GM21723 (cell line): Measurements from ENCODE around the gene VPS39.
"Not testable (repeated sequence)": the region's sequence is repeated elsewhere in the genome, so short reads cannot be mapped to it uniquely, and the experiment has no call there.

Source experiments
- ATAC-seq: cut with Tn5 transposase; IDR thresholded peaks from one replicate; pipeline ENCODE4 v1.9.1; 2021; ENCODE audit warnings: mild to moderate bottlenecking, moderate library complexity; ENCODE audit not compliant: unreplicated experiment

The VPS39 gene

GRCh38 chr15:42207674-42208579 is at the start of gene VPS39:
VPS39 (minus strand) TSS chr15:42208304; CDS start chr15:42208153, 151 bp downstream.
- peak; percentile 94 for ATAC-seq

GRCh38 chr15:42253300-42253699 is 45.2 kb upstream of the VPS39 start:
- no peak for ATAC-seq

GRCh38 chr15:42240823-42241222 is 32.7 kb upstream of the VPS39 start:
- no peak for ATAC-seq

- ATAC-seq = no peak
These were observed 31.6 kb upstream of the VPS39 start for GRCh38 chr15:42239528-42240182.

GRCh38 chr15:42233107-42233506 is 25.0 kb upstream of the VPS39 start:
- ATAC-seq = no peak

- ATAC-seq = no peak
These were observed 24.5 kb upstream of the VPS39 start for GRCh38 chr15:42232606-42233005.

- ATAC-seq = no peak
These were observed 23.0 kb upstream of the VPS39 start for GRCh38 chr15:42231088-42231487.

- not testable (repeated sequence) for ATAC-seq
These were observed 20.9 kb upstream of the VPS39 start for GRCh38 chr15:42228981-42229380.

- ATAC-seq = no peak
These were observed 19.9 kb upstream of the VPS39 start for GRCh38 chr15:42228036-42228435.

- ATAC-seq = no peak
These were observed 18.5 kb upstream of the VPS39 start for GRCh38 chr15:42226648-42227047.

GRCh38 chr15:42220216-42220615 is 12.1 kb upstream of the VPS39 start:
- ATAC-seq = no peak

- ATAC-seq = no peak
These were observed 11.0 kb upstream of the VPS39 start for GRCh38 chr15:42218953-42219592.

- ATAC-seq = no peak
These were observed 9.5 kb upstream of the VPS39 start for GRCh38 chr15:42217568-42217967.

- no peak for ATAC-seq
These were observed 8.1 kb upstream of the VPS39 start for GRCh38 chr15:42215913-42216829.

GRCh38 chr15:42214600-42214999 is 6.5 kb upstream of the VPS39 start:
- ATAC-seq = no peak

GRCh38 chr15:42213511-42213910 is 5.4 kb upstream of the VPS39 start:
- ATAC-seq = no peak

GRCh38 chr15:42210696-42211095 is 2.6 kb upstream of the VPS39 start:
- ATAC-seq = no peak

- ATAC-seq = no peak
These were observed 1.7 kb downstream of the VPS39 start for GRCh38 chr15:42206406-42206805.

- no peak for ATAC-seq
These were observed 4.2 kb downstream of the VPS39 start for GRCh38 chr15:42203891-42204290.

GRCh38 chr15:42202653-42203052 is 5.5 kb downstream of the VPS39 start:
- no peak for ATAC-seq

- ATAC-seq = no peak
These were observed 6.3 kb downstream of the VPS39 start for GRCh38 chr15:42201801-42202200.
